GM12865 (cell line): ENCODE results near the gene CPNE9.

ENCODE experiments used
- DNase-seq: peaks from one replicate; pipeline ENCODE4 v3.0.0; 2010; ENCODE audit warnings: low read depth
- H3K4me3 ChIP-seq: 2 replicates; pipeline ENCODE4 v1.5.1; 2011; ENCODE audit warnings: mild to moderate bottlenecking, low read depth, low read length, control low read depth
- TF ChIP-seq, protein P1 (sequence below): IDR thresholded peaks from 2 replicates; pipeline ENCODE4 v1.5.1; 2011; ENCODE audit warnings: low read length, control low read depth, low read depth, inconsistent platforms; ENCODE audit not compliant: insufficient read depth; ENCODE audit errors: missing control alignments

Gene CPNE9

DNA sequence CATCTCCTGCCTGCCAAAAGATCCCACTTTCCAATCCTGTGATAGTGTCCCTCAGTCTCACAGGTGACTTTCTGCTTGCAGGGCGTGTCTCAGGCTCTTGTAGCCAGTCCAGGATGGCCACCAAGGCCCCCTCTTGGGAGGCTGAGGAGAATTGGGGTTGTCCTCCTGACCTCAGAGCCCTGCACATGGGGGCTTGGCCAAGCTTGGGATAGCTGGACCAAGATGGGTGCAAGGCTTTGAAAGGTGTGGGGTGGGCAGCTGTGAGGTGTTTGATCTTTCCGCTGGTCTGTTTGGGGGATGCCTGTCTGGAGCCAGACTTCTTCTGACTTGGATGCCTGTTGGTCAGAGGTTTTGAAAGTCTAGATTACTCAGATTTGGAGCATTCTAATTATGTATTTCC, 12.0 kb upstream of the CPNE9 start:
- TF ChIP-seq, protein P1, sequence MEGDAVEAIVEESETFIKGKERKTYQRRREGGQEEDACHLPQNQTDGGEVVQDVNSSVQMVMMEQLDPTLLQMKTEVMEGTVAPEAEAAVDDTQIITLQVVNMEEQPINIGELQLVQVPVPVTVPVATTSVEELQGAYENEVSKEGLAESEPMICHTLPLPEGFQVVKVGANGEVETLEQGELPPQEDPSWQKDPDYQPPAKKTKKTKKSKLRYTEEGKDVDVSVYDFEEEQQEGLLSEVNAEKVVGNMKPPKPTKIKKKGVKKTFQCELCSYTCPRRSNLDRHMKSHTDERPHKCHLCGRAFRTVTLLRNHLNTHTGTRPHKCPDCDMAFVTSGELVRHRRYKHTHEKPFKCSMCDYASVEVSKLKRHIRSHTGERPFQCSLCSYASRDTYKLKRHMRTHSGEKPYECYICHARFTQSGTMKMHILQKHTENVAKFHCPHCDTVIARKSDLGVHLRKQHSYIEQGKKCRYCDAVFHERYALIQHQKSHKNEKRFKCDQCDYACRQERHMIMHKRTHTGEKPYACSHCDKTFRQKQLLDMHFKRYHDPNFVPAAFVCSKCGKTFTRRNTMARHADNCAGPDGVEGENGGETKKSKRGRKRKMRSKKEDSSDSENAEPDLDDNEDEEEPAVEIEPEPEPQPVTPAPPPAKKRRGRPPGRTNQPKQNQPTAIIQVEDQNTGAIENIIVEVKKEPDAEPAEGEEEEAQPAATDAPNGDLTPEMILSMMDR = no peak
- no peak for DNase-seq
- H3K4me3 ChIP-seq = no peak overlapping the region

DNA sequence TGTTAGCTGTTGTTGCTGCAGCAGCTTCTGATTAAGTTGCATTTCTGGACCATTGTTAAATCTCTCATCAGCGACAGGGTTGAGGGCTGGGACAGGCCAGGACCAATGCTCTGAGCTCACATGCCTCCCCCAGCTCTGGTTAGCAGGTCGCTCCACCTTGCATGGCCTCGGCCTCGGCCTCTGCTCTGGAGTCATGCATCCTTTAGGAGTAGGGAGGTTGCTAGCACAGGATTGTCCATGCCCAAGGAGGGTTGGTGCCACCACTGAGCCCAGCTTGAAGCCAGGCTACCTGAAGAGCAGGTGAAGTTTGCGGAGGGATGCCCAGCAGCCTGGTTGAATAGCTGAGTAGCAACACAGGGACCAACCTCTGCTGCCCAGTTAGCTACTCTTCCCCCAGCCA, 11.2 kb upstream of the CPNE9 start:
- H3K4me3 ChIP-seq = no peak overlapping the region
- TF ChIP-seq, protein P1 = no peak
- DNase-seq = no peak

DNA sequence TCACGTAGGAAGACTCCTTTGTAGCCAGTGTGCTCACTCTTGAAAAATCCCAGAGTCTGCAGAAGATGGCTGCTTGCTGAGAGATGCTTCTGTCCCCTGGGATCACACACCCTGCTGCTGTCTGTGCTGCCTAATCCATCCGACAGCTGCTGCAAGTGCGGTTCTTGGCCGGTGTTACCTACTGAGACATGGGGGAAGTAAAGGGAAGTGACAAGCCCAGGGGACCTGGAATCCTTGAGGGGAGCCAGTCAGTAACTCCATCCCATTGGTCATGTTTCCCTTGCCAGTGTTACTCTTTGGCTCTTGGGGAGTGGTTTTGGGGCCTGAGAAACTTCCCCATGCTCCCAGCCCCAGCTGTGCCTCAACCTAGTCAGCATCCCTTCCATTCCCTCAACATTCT, 8.3 kb upstream of the CPNE9 start:
- H3K4me3 ChIP-seq = no peak overlapping the region
- DNase-seq = no peak
- TF ChIP-seq, protein P1 = no peak

DNA sequence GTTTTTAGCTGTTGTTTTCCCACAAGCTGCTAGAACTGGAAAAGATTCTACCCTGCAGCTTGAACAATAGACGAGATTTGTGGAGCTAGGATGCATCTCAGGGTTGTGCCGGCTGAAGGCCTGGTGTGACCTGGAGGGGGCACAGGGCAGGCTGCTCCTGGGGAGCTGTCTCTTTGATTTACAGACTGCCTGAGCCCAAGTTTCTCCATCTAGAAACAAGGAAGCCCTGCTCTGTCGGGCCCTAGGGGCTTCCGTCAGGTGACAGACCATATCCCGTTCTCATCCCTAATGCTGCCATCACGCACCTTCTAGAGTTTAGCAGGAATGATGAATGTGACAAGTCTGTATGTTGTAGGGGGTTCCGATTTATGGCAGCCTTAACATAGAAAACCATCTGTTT, 7.9 kb upstream of the CPNE9 start:
- H3K4me3 ChIP-seq = no peak overlapping the region
- no peak for DNase-seq
- TF ChIP-seq, protein P1 = no peak

DNA sequence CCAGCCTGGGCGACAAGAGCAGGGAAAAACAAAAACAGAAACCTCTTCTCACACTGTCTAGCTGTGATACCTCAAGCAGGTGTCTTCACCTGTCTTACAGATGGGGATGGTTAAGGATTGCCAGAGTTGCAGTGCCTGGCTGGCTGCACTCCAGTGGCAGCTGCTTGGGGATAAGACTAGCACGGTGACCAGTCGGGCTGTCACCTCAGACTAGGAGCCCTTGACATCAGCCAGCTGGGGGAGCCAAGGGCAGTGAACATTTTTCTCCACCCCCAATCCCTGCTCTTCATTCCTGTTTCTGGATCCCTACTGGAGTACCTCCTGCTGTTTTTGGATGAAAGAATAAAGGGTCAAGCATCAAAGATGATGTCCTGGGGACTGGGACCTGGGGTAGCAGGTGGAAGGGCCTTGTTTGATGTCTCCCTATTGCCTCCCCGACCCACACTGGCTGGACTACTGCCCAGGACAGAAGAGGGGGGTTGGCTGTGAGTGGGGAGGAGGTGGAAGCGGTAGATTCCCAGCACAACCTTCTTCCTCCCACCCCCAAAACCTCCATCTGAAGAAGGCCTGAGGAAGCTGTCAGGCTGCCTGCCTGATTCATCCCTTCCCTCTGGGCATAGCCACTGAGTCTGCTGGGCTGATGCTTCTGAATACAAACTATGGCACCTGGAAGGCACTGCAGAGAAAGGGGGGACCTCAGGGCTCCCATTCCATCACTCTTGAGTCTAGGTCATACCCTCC, 7.0 kb upstream of the CPNE9 start:
- no peak for DNase-seq
- H3K4me3 ChIP-seq = no peak overlapping the region
- TF ChIP-seq, protein P1 = no peak

DNA sequence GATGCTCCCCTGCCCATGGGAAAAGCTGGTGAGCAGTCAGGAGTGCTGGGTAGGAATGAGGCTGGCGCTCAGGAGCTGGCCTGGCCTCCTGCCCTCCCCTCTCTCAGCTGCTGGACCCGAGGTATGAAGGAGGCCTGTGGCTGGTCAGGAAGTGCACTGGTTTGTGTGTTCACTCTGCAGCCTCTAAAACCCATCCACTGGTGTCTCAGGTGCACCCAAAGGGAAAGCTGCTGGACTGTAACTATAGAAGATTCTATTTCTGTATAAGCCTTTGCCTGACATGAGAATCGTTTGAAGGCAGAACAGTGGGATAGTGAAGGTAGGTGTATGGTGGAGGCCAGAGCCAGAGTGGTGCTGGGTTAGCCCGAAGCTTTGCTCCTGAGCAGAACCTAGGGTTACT, 5.7 kb upstream of the CPNE9 start:
- TF ChIP-seq, protein P1 = no peak
- DNase-seq = no peak

DNA sequence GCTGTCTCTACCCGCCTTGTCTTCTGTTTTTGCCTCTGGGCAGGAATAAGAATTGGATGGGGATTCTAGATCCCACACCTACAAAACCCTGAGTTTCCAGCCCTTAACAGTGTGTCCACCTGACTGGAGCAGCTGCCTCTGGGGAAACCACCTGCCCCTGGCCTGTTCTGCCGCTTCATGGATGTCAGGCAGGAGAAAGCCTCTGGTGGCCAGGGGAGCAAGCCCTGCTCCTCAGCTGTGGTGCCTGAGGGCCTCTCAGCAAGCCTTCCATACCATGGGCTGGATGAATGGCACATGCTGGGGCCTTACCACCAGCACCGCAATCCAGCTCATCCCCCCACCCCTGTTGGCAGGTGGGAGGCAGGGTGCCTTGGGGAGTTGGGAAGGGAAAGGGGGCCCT, 5.3 kb upstream of the CPNE9 start:
- H3K4me3 ChIP-seq = no peak overlapping the region
- no peak for DNase-seq
- TF ChIP-seq, protein P1 = no peak

More for the DNA sequence above, 5.7 kb upstream of the CPNE9 start:
- H3K4me3 ChIP-seq = no peak overlapping the region
